ENCODE measurements around the gene AP2S1. TPM values are rescaled to one million over a fixed set of nuclear protein-coding genes. Genes with fewer than 3 reads are reported as not detected.

Gene AP2S1
- total RNA-seq, 2 experiments from 2014 or later = 79.3 to 110 TPM

GRCh38 chr19:46892252-46893179 is 41.9 kb upstream of the AP2S1 start:
- ChIA-PET CTCF (ENCODE audit: unreplicated experiment) (no interaction called here), POLR2A (interaction anchor here (0.6 to 1.0 kb wide), 6 partner anchors 9 to 364 kb away, joined by 3 to 6 read pairs (median 3); partner anchors contain the start of gene CCDC9)
- peak overlapping the region; percentile 73 for H3K27ac ChIP-seq (ENCODE audit: low read depth, low read length, poor library complexity, severe bottlenecking)
- H3K4me2 ChIP-seq (ENCODE audit: low read length) = peak overlapping the region; percentile 76
- no peak for TF ChIP-seq EZH2phosphoT487 (IDR thresholded peaks at IDR 0.05; ENCODE audit: borderline replicate concordance, low read depth, low read length)
- TF ChIP-seq, protein P1, sequence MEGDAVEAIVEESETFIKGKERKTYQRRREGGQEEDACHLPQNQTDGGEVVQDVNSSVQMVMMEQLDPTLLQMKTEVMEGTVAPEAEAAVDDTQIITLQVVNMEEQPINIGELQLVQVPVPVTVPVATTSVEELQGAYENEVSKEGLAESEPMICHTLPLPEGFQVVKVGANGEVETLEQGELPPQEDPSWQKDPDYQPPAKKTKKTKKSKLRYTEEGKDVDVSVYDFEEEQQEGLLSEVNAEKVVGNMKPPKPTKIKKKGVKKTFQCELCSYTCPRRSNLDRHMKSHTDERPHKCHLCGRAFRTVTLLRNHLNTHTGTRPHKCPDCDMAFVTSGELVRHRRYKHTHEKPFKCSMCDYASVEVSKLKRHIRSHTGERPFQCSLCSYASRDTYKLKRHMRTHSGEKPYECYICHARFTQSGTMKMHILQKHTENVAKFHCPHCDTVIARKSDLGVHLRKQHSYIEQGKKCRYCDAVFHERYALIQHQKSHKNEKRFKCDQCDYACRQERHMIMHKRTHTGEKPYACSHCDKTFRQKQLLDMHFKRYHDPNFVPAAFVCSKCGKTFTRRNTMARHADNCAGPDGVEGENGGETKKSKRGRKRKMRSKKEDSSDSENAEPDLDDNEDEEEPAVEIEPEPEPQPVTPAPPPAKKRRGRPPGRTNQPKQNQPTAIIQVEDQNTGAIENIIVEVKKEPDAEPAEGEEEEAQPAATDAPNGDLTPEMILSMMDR (conservative IDR thresholded peaks at IDR 0.05; ENCODE audit: low read length) = no peak
- no TSS peak for BruUV-seq (replicated peaks)
- H3K9me3 ChIP-seq (ENCODE audit: low read length) = peaks cover 1% of the 10 kb centered on the region; the same call in 1 of the 2 replicates
- peak; percentile 71 for DNase-seq (ENCODE audit: low spot score)
- peaks cover 13% of the 10 kb centered on the region for H3K36me3 ChIP-seq (ENCODE audit: insufficient read depth, low read length)
- H3K79me2 ChIP-seq (ENCODE audit: insufficient read depth, low read depth, low read length) = peaks cover 57% of the 10 kb centered on the region
- no peak overlapping the region for H2AFZ ChIP-seq (ENCODE audit: low read length)
- H4K20me1 ChIP-seq (ENCODE audit: insufficient read depth, low read length) = no peaks in the 10 kb centered on the region; the same call in 1 of the 2 replicates
- H3K9me2 ChIP-seq (ENCODE audit: insufficient read depth, low read length) = no peaks in the 10 kb centered on the region
- peak overlapping the region; percentile 41 for H3K4me3 ChIP-seq (ENCODE audit: low read depth, low read length, poor library complexity, severe bottlenecking)
- intact Hi-C loops (cut with micrococcal nuclease; ENCODE audit: unreplicated experiment) = no loop called here
- H3K4me1 ChIP-seq (ENCODE audit: insufficient read depth, low read length, poor library complexity, severe bottlenecking) = peaks cover 67% of the 10 kb centered on the region

DNA sequence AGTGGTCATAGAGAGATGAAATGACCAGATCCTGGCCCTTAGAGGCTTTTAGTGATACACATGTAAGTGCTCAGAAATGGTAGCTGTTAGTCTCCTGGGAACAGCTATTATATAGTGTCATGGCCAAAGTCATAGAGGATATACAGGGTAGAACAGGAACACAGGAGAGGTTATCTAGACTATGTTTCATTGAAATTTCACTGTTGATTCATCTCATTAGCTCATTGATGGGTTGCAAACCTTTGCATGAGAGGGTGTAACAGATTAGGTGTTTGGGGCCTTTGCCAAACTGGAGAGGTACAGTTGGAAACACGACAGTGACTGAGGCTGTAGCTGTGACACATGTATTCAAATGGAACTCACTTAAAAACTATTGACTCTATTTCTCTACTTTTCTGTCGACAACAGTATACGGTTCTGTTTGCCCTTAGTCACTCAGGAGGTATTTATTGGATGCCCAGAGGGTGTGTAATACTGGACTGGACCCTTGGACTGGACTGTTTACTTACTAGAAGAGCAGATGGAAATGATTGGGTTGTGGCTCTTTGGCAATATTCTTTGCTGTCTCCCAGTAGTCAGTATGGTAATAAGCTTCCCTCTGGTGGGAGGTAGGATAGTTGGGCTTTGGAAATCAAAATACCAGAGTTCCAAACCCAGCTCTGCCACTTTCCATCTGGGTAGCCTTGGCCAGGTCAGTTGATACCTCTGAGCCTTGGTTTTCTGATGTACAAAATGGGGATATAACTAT is 40.0 kb upstream of the AP2S1 start:
- Histone ChIP-seq H3K9me3 (ENCODE audit: low read length) (peaks cover 8% of the 10 kb centered on the region; the same call in 1 of the 2 replicates), H3K27ac (ENCODE audit: low read depth, low read length, poor library complexity, severe bottlenecking) (peak overlapping the region; percentile 27), H3K36me3 (ENCODE audit: insufficient read depth, low read length) (peaks cover 12% of the 10 kb centered on the region), H4K20me1 (ENCODE audit: insufficient read depth, low read length) (no peaks in the 10 kb centered on the region; the same call in 1 of the 2 replicates), H3K4me3 (ENCODE audit: low read depth, low read length, poor library complexity, severe bottlenecking) (no peak overlapping the region), H3K4me1 (ENCODE audit: insufficient read depth, low read length, poor library complexity, severe bottlenecking) (peaks cover 48% of the 10 kb centered on the region), H3K79me2 (ENCODE audit: insufficient read depth, low read depth, low read length) (peaks cover 66% of the 10 kb centered on the region), H2AFZ (ENCODE audit: low read length) (no peak overlapping the region), H3K9me2 (ENCODE audit: insufficient read depth, low read length) (no peaks in the 10 kb centered on the region), H3K4me2 (ENCODE audit: low read length) (no peak overlapping the region)
- TF ChIP-seq, protein P1 (conservative IDR thresholded peaks at IDR 0.05; ENCODE audit: low read length) = no peak
- TF ChIP-seq EZH2phosphoT487 (IDR thresholded peaks at IDR 0.05; ENCODE audit: borderline replicate concordance, low read depth, low read length) = no peak
- intact Hi-C loops (cut with micrococcal nuclease; ENCODE audit: unreplicated experiment) = no loop called here
- POLR2A ChIA-PET = interaction anchor here (1.0 kb wide), 1 partner anchor 9 kb away, joined by 5 read pairs; no protein-coding TSS in a partner anchor
- no TSS peak for BruUV-seq (replicated peaks)
- DNase-seq (ENCODE audit: low spot score) = no peak
- CTCF ChIA-PET (ENCODE audit: unreplicated experiment) = no interaction called here
